Peyer's patch (tissue), 4 donors: Measurements from ENCODE around the gene ZHX3.

Experiments used
- POLR2A ChIP-seq, 2 donors: fragments of 450-650 bp; IDR thresholded peaks; one replicate each; pipeline ENCODE4 v1.5.1; 2017; ENCODE audit warnings: antibody characterized with exemption in 2 of 2, mild to moderate bottlenecking in 2 of 2, moderate library complexity in 2 of 2
- TF ChIP-seq, protein P1 (sequence below), 6 experiments: fragments of 450-650 bp in 4 of 6; fragments of 200-600 bp in 2 of 6; sonication (generic) in 1 of 6; IDR thresholded peaks; one replicate each; pipeline ENCODE4 v1.5.1; 2017 to 2019; ENCODE audit warnings: antibody characterized with exemption in 6 of 6, mild to moderate bottlenecking in 3 of 6, moderate library complexity in 1 of 6

DNA sequence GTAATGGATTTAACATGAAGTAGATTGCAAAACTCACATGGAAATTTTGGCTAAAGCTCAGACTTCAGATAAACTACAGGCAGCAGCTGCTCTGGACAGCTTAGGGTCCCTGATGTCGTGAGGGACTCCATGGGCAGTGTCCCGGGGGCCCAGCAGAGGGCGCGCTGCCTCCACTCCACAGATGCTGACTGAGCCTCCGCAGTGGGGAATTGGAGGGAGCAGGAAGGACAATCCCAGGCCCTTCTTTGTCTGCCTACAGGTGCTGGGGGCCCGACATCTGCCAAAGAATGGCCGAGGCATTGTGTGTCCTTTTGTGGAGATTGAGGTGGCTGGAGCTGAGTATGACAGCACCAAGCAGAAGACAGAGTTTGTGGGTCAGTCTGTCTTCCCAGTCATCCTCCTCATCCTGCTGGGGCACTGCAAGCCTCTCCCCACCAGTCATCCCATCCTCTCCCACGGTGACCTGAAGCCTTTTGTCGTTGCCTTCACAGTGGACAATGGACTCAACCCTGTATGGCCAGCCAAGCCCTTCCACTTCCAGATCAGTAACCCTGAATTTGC is 144.3 kb downstream of the ZHX3 start:
- TF ChIP-seq, protein P1, sequence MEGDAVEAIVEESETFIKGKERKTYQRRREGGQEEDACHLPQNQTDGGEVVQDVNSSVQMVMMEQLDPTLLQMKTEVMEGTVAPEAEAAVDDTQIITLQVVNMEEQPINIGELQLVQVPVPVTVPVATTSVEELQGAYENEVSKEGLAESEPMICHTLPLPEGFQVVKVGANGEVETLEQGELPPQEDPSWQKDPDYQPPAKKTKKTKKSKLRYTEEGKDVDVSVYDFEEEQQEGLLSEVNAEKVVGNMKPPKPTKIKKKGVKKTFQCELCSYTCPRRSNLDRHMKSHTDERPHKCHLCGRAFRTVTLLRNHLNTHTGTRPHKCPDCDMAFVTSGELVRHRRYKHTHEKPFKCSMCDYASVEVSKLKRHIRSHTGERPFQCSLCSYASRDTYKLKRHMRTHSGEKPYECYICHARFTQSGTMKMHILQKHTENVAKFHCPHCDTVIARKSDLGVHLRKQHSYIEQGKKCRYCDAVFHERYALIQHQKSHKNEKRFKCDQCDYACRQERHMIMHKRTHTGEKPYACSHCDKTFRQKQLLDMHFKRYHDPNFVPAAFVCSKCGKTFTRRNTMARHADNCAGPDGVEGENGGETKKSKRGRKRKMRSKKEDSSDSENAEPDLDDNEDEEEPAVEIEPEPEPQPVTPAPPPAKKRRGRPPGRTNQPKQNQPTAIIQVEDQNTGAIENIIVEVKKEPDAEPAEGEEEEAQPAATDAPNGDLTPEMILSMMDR (IDR thresholded peaks at IDR 0.05) = peak; percentile 78 to 95 (median 94)
- peak in 1 of 2 donors; percentile 13 for TF ChIP-seq POLR2A (IDR thresholded peaks at IDR 0.05)
